PC-9 (cell line): ENCODE results near the gene DPH1. TPM values are rescaled to one million over a fixed set of nuclear protein-coding genes. Genes with fewer than 3 reads are reported as not detected.

Experiments
- BruUV-seq: library from RNA; stranded (reverse); fragments of 400-500 nt; replicated peaks from 2 replicates; lab custom pipeline; 2021; lab: Mats Ljungman, UMichigan
- CTCF ChIA-PET: fragments of 300-600 bp; sonication (Branson Sonifier 250); formaldehyde crosslinking; loops from one replicate; lab custom pipeline; 2022; ENCODE audit warnings: antibody characterized with exemption; lab: Charles Lee
- POLR2A ChIA-PET: fragments of 300-600 bp; sonication (Branson Sonifier 250); formaldehyde crosslinking; loops from one replicate; lab custom pipeline; 2022; ENCODE audit warnings: antibody characterized with exemption; ENCODE audit not compliant: unreplicated experiment; lab: Charles Lee
- DNase-seq, 2 experiments: peaks; one replicate each; pipeline versions ENCODE4 v3.0.0 to v3.0.0-alpha.2; 2015 to 2022; ENCODE audit warnings: mixed read lengths in 1 of 2
- H2AFZ ChIP-seq: fragments of 200-600 bp; sonication (generic); 2 replicates; pipeline ENCODE4 v1.8.1; 2017; ENCODE audit warnings: antibody characterized with exemption
- H3F3A ChIP-seq: fragments of 200-600 bp; sonication (generic); 2 replicates; pipeline ENCODE4 v1.8.1; 2017; ENCODE audit warnings: antibody characterized with exemption, mild to moderate bottlenecking, low read depth; ENCODE audit not compliant: insufficient read depth
- H3K27ac ChIP-seq: fragments of 200-600 bp; sonication (generic); 2 replicates; pipeline ENCODE4 v1.6.1; 2016; ENCODE audit warnings: mixed run types
- H3K27me3 ChIP-seq: fragments of 200-600 bp; sonication (generic); 2 replicates; pipeline ENCODE4 v1.6.1; 2016; ENCODE audit warnings: low read depth, mixed run types; ENCODE audit not compliant: insufficient read depth
- H3K36me3 ChIP-seq: fragments of 200-600 bp; sonication (generic); 2 replicates; pipeline ENCODE4 v1.6.1; 2016; ENCODE audit warnings: low read depth, mixed run types
- H3K4me1 ChIP-seq: fragments of 200-600 bp; sonication (generic); replicated peaks from 2 replicates; pipeline ENCODE4 v1.6.1; 2016; ENCODE audit warnings: mixed run types; ENCODE audit not compliant: insufficient read depth
- H3K4me2 ChIP-seq: fragments of 200-600 bp; sonication (generic); 2 replicates; pipeline ENCODE4 v1.6.1; 2017; ENCODE audit warnings: mixed run types
- H3K4me3 ChIP-seq: fragments of 200-600 bp; sonication (generic); 2 replicates; pipeline ENCODE4 v1.6.1; 2016; ENCODE audit warnings: mixed run types
- H3K79me2 ChIP-seq: fragments of 200-600 bp; sonication (generic); 2 replicates; pipeline ENCODE4 v1.6.1; 2017; ENCODE audit warnings: low read depth, mixed run types
- H3K9me2 ChIP-seq: fragments of 200-600 bp; sonication (generic); 2 replicates; pipeline ENCODE4 v1.8.1; 2017; ENCODE audit warnings: mild to moderate bottlenecking; ENCODE audit not compliant: insufficient read depth
- H3K9me3 ChIP-seq: fragments of 200-600 bp; sonication (generic); 2 replicates; pipeline ENCODE4 v1.8.1; 2016; ENCODE audit warnings: low read depth; ENCODE audit not compliant: insufficient read depth
- H4K20me1 ChIP-seq: fragments of 200-600 bp; sonication (generic); 2 replicates; pipeline ENCODE4 v1.8.1; 2017; ENCODE audit not compliant: insufficient read depth
- CTCF ChIP-seq: fragments of 200-600 bp; sonication (generic); conservative IDR thresholded peaks from 2 replicates; pipeline ENCODE4 v1.6.1; 2017; ENCODE audit warnings: mixed run types, antibody characterized with exemption, mild to moderate bottlenecking, moderate library complexity
- EZH2 ChIP-seq: fragments of 200-600 bp; sonication (generic); IDR thresholded peaks from 2 replicates; pipeline ENCODE4 v1.8.0; 2017; ENCODE audit warnings: antibody characterized with exemption, low read depth
- intact Hi-C: fragments of 100-400 bp; cut with micrococcal nuclease; formaldehyde crosslinking; loops from one replicate; pipeline ENCODE4 v1.10.0; 2022; ENCODE audit not compliant: unreplicated experiment
- total RNA-seq: library from RNA; stranded (reverse); gene quantifications from 2 replicates; pipeline ENCODE4 v1.2.3, GENCODE V29; 2021

Gene DPH1
- total RNA-seq, 1 experiment from 2014 or later = 36.7 TPM

DNA sequence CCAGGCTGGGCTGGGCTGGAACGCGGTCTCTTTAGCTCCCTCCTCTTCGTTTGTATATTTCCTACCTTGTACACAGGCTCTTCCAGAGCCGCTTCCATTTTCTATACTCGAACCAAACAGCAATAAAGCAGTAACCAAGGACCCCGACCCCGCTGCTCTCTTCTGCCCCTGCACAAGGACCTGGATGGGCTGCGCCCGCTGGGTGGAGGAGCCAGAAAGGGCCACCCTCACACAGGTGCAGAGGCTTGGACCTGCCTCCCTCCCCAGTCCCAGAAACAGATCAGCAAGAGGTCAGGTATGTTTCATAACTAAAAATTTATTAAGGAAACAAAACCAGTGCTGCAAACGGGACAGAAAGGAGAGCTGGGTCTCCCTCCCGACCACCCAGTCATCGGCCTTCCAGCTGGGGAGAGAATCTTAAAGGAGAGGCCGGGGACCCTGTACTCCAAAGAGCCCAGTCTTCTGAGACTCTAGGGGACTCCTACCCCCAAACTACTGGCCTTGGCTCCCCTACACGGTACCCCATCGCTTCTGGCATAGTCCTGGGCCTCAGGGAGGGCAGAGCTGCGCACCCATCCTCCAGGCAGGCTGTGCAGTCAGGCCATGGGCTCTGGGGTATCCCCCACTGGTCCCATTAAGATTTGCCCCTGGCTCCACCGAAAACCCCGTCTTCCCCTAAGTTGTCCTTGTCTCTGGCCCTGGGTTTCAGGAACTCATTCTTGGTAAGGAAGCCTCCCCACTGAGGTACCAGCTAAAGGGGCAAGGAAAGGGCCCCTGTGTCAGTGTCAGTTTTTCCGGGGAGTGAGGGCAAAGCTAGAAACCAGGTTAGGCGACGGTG, 29.8 kb downstream of the DPH1 start:
- ChIA-PET POLR2A (interaction anchor here (0.7 kb wide), 1 partner anchor 141 kb away, joined by 4 read pairs; no protein-coding TSS in a partner anchor), CTCF (interaction anchor here (0.7 kb wide), 1 partner anchor 255 kb away, joined by 3 read pairs; no protein-coding TSS in a partner anchor)
- no peaks in the 10 kb centered on the region for H3K9me3 ChIP-seq
- intact Hi-C loops = no loop called here
- no peaks in the 10 kb centered on the region for H3K27me3 ChIP-seq
- H3F3A ChIP-seq = peaks cover 7% of the 10 kb centered on the region; the same call in 1 of the 2 replicates
- H3K4me1 ChIP-seq = no peaks in the 10 kb centered on the region
- H3K9me2 ChIP-seq = no peaks in the 10 kb centered on the region
- H3K27ac ChIP-seq = no peak overlapping the region
- no peak for DNase-seq
- BruUV-seq = no TSS peak
- no peaks in the 10 kb centered on the region for H3K79me2 ChIP-seq
- no peak overlapping the region for H3K4me2 ChIP-seq
- H3K4me3 ChIP-seq = no peak overlapping the region
- H4K20me1 ChIP-seq = no peaks in the 10 kb centered on the region; the same call in 1 of the 2 replicates
- no peak overlapping the region for H2AFZ ChIP-seq
- no peak for TF ChIP-seq EZH2
- H3K36me3 ChIP-seq = no peaks in the 10 kb centered on the region

DNA sequence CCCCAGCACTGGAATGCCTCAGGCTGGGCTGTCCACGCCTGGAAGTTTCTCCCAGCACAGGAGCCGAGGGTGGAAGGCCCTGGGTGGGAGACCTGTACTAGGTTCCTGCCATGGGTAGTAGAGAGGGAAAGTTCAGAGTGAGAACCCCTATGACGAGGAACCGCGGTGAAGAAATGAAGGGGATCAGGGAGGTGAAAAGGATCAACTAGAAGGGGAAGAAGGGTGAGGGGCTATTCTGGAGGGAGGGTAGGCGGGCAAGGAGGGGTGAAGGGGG, 30.4 kb downstream of the DPH1 start:
- ChIA-PET CTCF (no interaction called here), POLR2A (no interaction called here)
- TF ChIP-seq EZH2 = no peak
- TF ChIP-seq CTCF = no peak
- H3F3A ChIP-seq = peaks cover 7% of the 10 kb centered on the region; the same call in 1 of the 2 replicates
- intact Hi-C loops = no loop called here
- H3K9me2 ChIP-seq = no peaks in the 10 kb centered on the region
- BruUV-seq = no TSS peak
- H2AFZ ChIP-seq = no peak overlapping the region
- no peaks in the 10 kb centered on the region for H3K36me3 ChIP-seq
- no peak for DNase-seq
- no peak overlapping the region for H3K4me2 ChIP-seq
- H3K9me3 ChIP-seq = no peaks in the 10 kb centered on the region
- no peaks in the 10 kb centered on the region for H3K27me3 ChIP-seq
- H4K20me1 ChIP-seq = no peaks in the 10 kb centered on the region; the same call in 1 of the 2 replicates
- no peaks in the 10 kb centered on the region for H3K79me2 ChIP-seq
- H3K4me1 ChIP-seq = no peaks in the 10 kb centered on the region
- H3K4me3 ChIP-seq = no peak overlapping the region
- no peak overlapping the region for H3K27ac ChIP-seq

GRCh38 chr17:2060681-2061440, 30.9 kb downstream of the DPH1 start:
- CTCF ChIA-PET = no interaction called here
- intact Hi-C loops = no loop called here
- H3K4me2 ChIP-seq = no peak overlapping the region

More at GRCh38 chr17:2060681-2061440, 30.9 kb downstream of the DPH1 start:
- no peaks in the 10 kb centered on the region for H3K9me3 ChIP-seq
- H3K9me2 ChIP-seq = no peaks in the 10 kb centered on the region
- POLR2A ChIA-PET = no interaction called here
- no peaks in the 10 kb centered on the region for H3K79me2 ChIP-seq
- BruUV-seq = no TSS peak
- H3K27me3 ChIP-seq = no peaks in the 10 kb centered on the region
- H2AFZ ChIP-seq = no peak overlapping the region
- no peak overlapping the region for H3K4me3 ChIP-seq
- no peaks in the 10 kb centered on the region for H3K4me1 ChIP-seq
- H3K36me3 ChIP-seq = no peaks in the 10 kb centered on the region
- H4K20me1 ChIP-seq = no peaks in the 10 kb centered on the region; the same call in 1 of the 2 replicates
- H3F3A ChIP-seq = peaks cover 7% of the 10 kb centered on the region; the same call in 1 of the 2 replicates
- DNase-seq = no peak
- TF ChIP-seq CTCF (no peak), EZH2 (no peak)
- H3K27ac ChIP-seq = no peak overlapping the region
